BJ (cell line): ENCODE results near the gene PPP1R9A. TPM values are rescaled to one million over a fixed set of nuclear protein-coding genes. Genes with fewer than 3 reads are reported as not detected.

Experiments
- CTCF ChIA-PET: fragments of 350-600 bp; formaldehyde crosslinking; extraction: SDS; loops from one replicate; lab custom pipeline; 2021; ENCODE audit warnings: antibody characterized with exemption, inconsistent platforms; lab: Yijun Ruan, JAX
- POLR2A ChIA-PET: fragments of 300-600 bp; sonication (Branson Sonifier 250); formaldehyde crosslinking; extraction: SDS; loops from one replicate; lab custom pipeline; 2021; ENCODE audit warnings: antibody characterized with exemption; lab: Charles Lee
- DNase-seq: peaks from one replicate; pipeline ENCODE4 v3.0.0-alpha.2; 2011; ENCODE audit warnings: low read depth
- H3K27me3 ChIP-seq: 2 replicates; pipeline ENCODE4 v1.6.0; 2011; ENCODE audit warnings: low read length; ENCODE audit not compliant: control insufficient read depth, insufficient read depth
- H3K36me3 ChIP-seq: 2 replicates; pipeline ENCODE4 v1.5.1; 2011; ENCODE audit warnings: low read length; ENCODE audit not compliant: control insufficient read depth, insufficient read depth
- H3K4me3 ChIP-seq: 2 replicates; pipeline ENCODE4 v1.5.1; 2011; ENCODE audit warnings: low read depth, mild to moderate bottlenecking, control low read depth, low read length
- polyA plus RNA-seq: library from polyadenylated mRNA; depleted of rRNA; stranded (reverse); fragments of >200 nt; gene quantifications from 2 replicates; pipeline ENCODE4 v1.2.3, GENCODE V29; 2011
- small RNA-seq: library from RNA; depleted of rRNA; stranded (forward); fragments of <200 nt; gene quantifications from one replicate; pipeline ENCODE3, GENCODE V24; 2012; ENCODE audit warnings: low replicate concordance, low read depth; ENCODE audit not compliant: insufficient read length
- TF ChIP-seq, protein P1 (sequence below): IDR thresholded peaks from 2 replicates; pipeline ENCODE4 v1.5.1; 2011; ENCODE audit warnings: low read depth, mild to moderate bottlenecking, control low read depth, inconsistent platforms, low read length, moderate library complexity; ENCODE audit not compliant: insufficient read depth

PPP1R9A gene
- polyA plus RNA-seq, 1 experiment: 0.09 TPM

GRCh38 chr7:95335093-95335492 is 427.7 kb downstream of the PPP1R9A start:
- Histone ChIP-seq H3K4me3 (no peak overlapping the region), H3K27me3 (no peaks in the 10 kb centered on the region), H3K36me3 (no peaks in the 10 kb centered on the region)
- ChIA-PET CTCF (interaction anchor here (1.3 kb wide), 1 partner anchor 142 kb away, joined by 3 read pairs; no protein-coding TSS in a partner anchor), POLR2A (no interaction called here)
- peak; percentile 33 for DNase-seq
- TF ChIP-seq, protein P1, sequence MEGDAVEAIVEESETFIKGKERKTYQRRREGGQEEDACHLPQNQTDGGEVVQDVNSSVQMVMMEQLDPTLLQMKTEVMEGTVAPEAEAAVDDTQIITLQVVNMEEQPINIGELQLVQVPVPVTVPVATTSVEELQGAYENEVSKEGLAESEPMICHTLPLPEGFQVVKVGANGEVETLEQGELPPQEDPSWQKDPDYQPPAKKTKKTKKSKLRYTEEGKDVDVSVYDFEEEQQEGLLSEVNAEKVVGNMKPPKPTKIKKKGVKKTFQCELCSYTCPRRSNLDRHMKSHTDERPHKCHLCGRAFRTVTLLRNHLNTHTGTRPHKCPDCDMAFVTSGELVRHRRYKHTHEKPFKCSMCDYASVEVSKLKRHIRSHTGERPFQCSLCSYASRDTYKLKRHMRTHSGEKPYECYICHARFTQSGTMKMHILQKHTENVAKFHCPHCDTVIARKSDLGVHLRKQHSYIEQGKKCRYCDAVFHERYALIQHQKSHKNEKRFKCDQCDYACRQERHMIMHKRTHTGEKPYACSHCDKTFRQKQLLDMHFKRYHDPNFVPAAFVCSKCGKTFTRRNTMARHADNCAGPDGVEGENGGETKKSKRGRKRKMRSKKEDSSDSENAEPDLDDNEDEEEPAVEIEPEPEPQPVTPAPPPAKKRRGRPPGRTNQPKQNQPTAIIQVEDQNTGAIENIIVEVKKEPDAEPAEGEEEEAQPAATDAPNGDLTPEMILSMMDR: no peak

DNA sequence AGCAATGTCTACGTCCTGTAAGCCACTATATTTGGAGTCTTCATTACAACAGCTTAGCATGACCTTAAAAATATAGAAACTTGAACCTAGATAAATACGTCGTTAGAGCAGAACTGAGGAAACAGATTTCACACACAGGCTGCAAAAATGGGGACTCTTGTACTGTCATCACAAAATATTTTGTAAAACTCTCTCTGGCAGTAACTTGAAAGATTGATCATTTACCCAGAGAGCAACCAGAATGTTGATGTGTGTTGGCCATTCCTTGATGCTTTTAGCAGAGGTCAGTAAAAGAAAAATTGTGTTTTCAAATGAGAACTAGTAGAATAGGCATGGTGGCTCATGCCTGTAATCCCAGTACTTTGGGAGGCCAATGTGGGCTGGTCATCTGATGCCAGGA is 431.4 kb downstream of the PPP1R9A start:
- ChIA-PET POLR2A (no interaction called here), CTCF (interaction anchor here (1.0 kb wide), 1 partner anchor 14 kb away, joined by 3 read pairs; no protein-coding TSS in a partner anchor)
- TF ChIP-seq, protein P1: no peak
- Histone ChIP-seq H3K36me3 (no peaks in the 10 kb centered on the region), H3K27me3 (no peaks in the 10 kb centered on the region), H3K4me3 (no peak overlapping the region)
- no peak for DNase-seq

DNA sequence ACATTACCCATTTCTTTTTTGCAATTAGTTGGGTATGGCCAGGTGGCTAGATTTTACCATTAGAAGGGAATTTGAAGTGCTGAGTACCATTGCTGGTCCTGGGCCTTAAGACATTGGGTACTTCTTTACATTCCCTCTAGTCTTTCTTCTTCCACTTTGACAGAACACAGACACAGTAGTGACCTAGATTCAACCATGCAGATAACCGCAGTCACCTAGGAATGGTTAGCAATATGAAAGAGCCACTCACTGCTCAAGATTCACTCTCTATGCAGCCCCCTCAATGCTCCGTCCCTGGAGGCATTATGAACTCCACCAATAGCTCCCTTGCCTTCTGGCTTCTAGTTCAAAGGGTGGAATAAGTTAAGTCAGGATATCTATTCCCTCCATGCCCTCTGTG is 433.1 kb downstream of the PPP1R9A start:
- TF ChIP-seq, protein P1: no peak
- POLR2A ChIA-PET: no interaction called here
- no peak for DNase-seq
- Histone ChIP-seq H3K4me3 (no peak overlapping the region), H3K36me3 (no peaks in the 10 kb centered on the region), H3K27me3 (no peaks in the 10 kb centered on the region)
- CTCF ChIA-PET: interaction anchor here (0.7 kb wide), 1 partner anchor 136 kb away, joined by 3 read pairs; no protein-coding TSS in a partner anchor

GRCh38 chr7:95342029-95342428 is 434.6 kb downstream of the PPP1R9A start:
- H3K27me3 ChIP-seq: no peaks in the 10 kb centered on the region
- H3K36me3 ChIP-seq: no peaks in the 10 kb centered on the region
- no peak overlapping the region for H3K4me3 ChIP-seq
- CTCF ChIA-PET: interaction anchor here (0.6 kb wide), 1 partner anchor 77 kb away, joined by 3 read pairs; no protein-coding TSS in a partner anchor
- DNase-seq: no peak
- POLR2A ChIA-PET: no interaction called here
- TF ChIP-seq, protein P1: no peak

DNA sequence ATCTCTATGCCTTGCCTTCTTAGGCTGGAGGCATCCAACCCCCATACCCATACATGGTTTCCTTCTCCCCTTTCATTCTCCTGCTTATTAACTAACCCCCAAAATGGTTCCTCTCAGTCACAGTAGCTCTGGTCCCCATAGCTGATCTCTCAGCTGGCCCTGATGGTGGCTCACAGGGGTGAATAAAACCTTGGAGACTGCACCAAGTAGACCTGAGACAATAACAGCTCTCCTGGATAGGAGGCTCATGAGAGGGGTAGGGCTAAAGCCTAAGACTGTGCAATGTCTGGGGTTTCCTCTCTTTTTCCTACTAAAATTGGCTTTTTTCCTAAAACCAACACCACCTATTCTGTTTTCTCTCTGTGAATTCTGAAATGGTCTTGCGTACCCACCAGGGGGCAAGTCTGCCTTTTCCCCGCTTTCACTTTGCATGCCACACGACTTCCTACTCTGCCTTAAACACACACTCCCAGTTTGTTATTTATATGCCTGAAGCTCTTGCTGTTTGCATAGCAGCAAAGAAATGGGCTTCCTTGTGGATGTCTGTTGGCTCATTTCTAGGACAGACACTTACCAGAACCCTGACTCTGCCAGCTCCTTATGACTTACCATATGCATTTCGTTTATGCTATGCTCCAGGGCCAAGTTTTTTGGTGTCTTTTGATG is 435.4 kb downstream of the PPP1R9A start:
- POLR2A ChIA-PET: no interaction called here
- Histone ChIP-seq H3K36me3 (no peaks in the 10 kb centered on the region), H3K4me3 (no peak overlapping the region), H3K27me3 (no peaks in the 10 kb centered on the region)
- TF ChIP-seq, protein P1: no peak
- DNase-seq: no peak
- CTCF ChIA-PET: interaction anchor here (0.6 kb wide), 1 partner anchor 77 kb away, joined by 3 read pairs; no protein-coding TSS in a partner anchor

Small RNA genes within 50 kb of the gene (small RNA-seq; reads per million reads assigned to genes)
- not detected for gene AC002429.1
- not detected for gene HINT1P2
- gene RNU4-16P: not detected
